Body of pancreas (tissue), 4 donors: Measurements from ENCODE around the gene N4BP2L2. TPM values are rescaled to one million over a fixed set of nuclear protein-coding genes. Genes with fewer than 3 reads are reported as not detected.

Experiments used
- ATAC-seq: fragments of 150-250 bp; one replicate; pipeline ENCODE4 v1.9.1; 2016
- DNase-seq, 4 donors: peaks; one replicate each; pipeline ENCODE4 v3.0.0-alpha.2; 2019
- H3K27ac ChIP-seq, 4 donors: fragments of 200-600 bp; sonication (generic); 1 replicate in 3 of 4; 2 replicates in 1 of 4; pipeline versions ENCODE4 v1.5.1 to v1.6.1; 2016 to 2019; ENCODE audit warnings: mild to moderate bottlenecking in 1 of 4, mixed read lengths in 1 of 4, moderate library complexity in 1 of 4
- H3K27me3 ChIP-seq, 2 donors: fragments of 200-600 bp; sonication (generic); one replicate each; pipeline ENCODE4 v1.6.0; 2016; ENCODE audit warnings: mild to moderate bottlenecking in 1 of 2
- H3K36me3 ChIP-seq, 2 donors: fragments of 200-600 bp; sonication (generic); replicated peaks in 1 of 2; 2 replicates each; pipeline ENCODE4 v1.5.1; 2016; ENCODE audit warnings: low read depth in 2 of 2; ENCODE audit not compliant: insufficient read depth in 1 of 2
- H3K4me1 ChIP-seq: fragments of 200-600 bp; sonication (generic); one replicate; pipeline ENCODE4 v1.6.0; 2016
- H3K4me3 ChIP-seq, 2 donors: fragments of 200-600 bp; sonication (generic); 1 replicate in 1 of 2; 2 replicates in 1 of 2; pipeline ENCODE4 v1.5.1; 2016 to 2019
- H3K9me3 ChIP-seq, 3 donors: fragments of 200-600 bp; sonication (generic); 1 replicate in 2 of 3; 2 replicates in 1 of 3; pipeline ENCODE4 v1.5.1; 2016
- POLR2A ChIP-seq, 3 donors: fragments of 450-650 bp; IDR thresholded peaks; one replicate each; pipeline ENCODE4 v1.6.1; 2016; ENCODE audit warnings: antibody characterized with exemption in 3 of 3, mild to moderate bottlenecking in 2 of 3
- WGBS, 2 donors: methylation state at CpG; one replicate each; pipeline ENCODE4 v1.1.5; 2017; 5-methylcytosine and 5-hydroxymethylcytosine counted together
- intact Hi-C: fragments of 100-400 bp; cut with DNase I; formaldehyde crosslinking; loops from one replicate; pipeline ENCODE4 v1.15.1; 2023
- total RNA-seq, 2 donors: library from RNA; depleted of rRNA; stranded (reverse); fragments of >200 nt; gene quantifications; one replicate each; pipeline ENCODE4 v1.1.0, GENCODE V29; 2016
- TF ChIP-seq, protein P1 (sequence below), 7 experiments: fragments of 450-650 bp in 4 of 7; fragments of 200-600 bp in 3 of 7; sonication (generic) in 3 of 7; IDR thresholded peaks; one replicate each; pipeline ENCODE4 v1.5.1; 2016 to 2019; ENCODE audit warnings: antibody characterized with exemption in 7 of 7

N4BP2L2 gene
- total RNA-seq, 2 donors from 2014 or later, result 120 to 191 TPM

DNA sequence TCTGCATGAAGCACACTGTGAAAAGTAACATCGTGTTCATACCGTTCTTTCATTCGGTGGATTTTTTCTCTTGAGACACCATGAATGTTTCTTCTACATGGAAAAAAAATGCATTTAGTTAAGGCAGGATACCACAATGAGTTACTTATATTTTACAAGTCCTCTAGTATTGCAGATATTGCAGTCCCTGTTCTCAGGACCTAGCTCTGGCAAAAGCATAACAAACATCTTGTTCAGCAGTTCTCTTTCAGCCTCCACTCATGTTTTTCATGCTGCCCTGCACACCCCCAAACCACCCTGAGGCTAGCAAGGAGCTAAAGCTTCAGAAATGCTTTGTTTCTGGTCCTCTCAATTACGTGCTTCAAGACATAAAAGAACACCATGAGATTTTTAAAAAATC lies 135.5 kb downstream of the N4BP2L2 start:
- peaks cover 0 to 1% of the 10 kb centered on the region in 2 donors for H3K36me3 ChIP-seq
- intact Hi-C loops, result no loop called here

DNA sequence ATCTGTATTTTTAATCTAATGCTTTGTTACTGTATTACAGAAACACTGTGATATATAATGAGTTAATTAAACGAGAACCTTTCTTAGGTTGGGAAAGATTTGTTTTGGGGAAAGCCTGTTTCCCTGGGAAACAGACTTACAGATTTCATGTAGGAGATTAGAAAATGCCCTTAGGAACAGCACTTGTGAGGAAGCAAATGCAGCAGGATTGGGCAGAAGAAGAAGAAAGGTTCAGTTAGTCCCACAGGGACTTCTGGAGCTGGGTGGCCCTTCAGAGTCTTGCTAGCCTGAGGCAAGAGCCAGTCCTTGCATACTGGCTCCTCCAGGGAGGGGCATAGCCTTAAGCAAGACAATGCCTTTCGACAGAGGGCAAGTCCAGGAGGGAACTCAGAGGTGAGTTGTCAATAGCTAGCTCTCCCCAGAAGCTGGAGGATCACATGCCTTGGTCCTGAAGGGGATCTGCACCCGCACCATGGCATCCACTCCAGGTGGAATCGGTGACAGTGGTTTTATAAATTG lies 147.4 kb downstream of the N4BP2L2 start:
- intact Hi-C loops, result no loop called here
- Histone ChIP-seq H3K27me3 (no peaks in the 10 kb centered on the region), H3K4me1 (no peaks in the 10 kb centered on the region), H3K9me3 (no peaks in the 10 kb centered on the region), H3K27ac (no peak overlapping the region), H3K4me3 (no peak overlapping the region), H3K36me3 (no peaks in the 10 kb centered on the region)
- DNase-seq, result no peak
- WGBS, 2 donors, result 76 to 79% methylated on average over 3 to 4 of the region's 4 CpGs
- TF ChIP-seq, protein P1, sequence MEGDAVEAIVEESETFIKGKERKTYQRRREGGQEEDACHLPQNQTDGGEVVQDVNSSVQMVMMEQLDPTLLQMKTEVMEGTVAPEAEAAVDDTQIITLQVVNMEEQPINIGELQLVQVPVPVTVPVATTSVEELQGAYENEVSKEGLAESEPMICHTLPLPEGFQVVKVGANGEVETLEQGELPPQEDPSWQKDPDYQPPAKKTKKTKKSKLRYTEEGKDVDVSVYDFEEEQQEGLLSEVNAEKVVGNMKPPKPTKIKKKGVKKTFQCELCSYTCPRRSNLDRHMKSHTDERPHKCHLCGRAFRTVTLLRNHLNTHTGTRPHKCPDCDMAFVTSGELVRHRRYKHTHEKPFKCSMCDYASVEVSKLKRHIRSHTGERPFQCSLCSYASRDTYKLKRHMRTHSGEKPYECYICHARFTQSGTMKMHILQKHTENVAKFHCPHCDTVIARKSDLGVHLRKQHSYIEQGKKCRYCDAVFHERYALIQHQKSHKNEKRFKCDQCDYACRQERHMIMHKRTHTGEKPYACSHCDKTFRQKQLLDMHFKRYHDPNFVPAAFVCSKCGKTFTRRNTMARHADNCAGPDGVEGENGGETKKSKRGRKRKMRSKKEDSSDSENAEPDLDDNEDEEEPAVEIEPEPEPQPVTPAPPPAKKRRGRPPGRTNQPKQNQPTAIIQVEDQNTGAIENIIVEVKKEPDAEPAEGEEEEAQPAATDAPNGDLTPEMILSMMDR (IDR thresholded peaks at IDR 0.05), result no peak
- no peak for TF ChIP-seq POLR2A (IDR thresholded peaks at IDR 0.05)
- no peak for ATAC-seq

More for the DNA sequence above, 135.5 kb downstream of the N4BP2L2 start:
- H3K4me1 ChIP-seq, result no peaks in the 10 kb centered on the region
- WGBS, 2 donors, result 93 to 95% methylated on average over 4 of the region's 4 CpGs
- TF ChIP-seq POLR2A (IDR thresholded peaks at IDR 0.05), result no peak
- TF ChIP-seq, protein P1 (IDR thresholded peaks at IDR 0.05), result no peak
- H3K4me3 ChIP-seq, result no peak overlapping the region
- H3K27me3 ChIP-seq, result no peaks in the 10 kb centered on the region
- H3K9me3 ChIP-seq, result no peaks in the 10 kb centered on the region
- no peak overlapping the region for H3K27ac ChIP-seq
- ATAC-seq (no peak), DNase-seq (no peak)

DNA sequence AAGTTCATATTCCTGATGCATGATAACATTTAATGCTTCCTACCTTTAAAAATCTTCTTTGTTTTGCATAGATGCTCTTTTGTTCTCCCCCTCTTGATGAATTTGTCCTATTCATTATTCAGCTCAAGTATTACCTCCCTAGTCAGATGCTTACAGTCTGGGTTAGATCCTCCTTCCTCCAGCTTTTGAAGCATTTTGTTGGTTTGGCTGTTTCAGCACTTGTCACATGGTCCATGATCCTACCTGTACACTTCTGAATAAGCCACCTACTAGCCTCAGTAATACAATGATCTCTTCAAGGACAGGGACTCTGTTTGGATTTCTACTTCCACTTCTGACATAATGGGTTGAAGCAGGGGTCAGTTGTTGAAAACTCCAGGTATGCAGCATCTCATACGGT lies 148.1 kb downstream of the N4BP2L2 start:
- no peak overlapping the region for H3K27ac ChIP-seq
- ATAC-seq (no peak), DNase-seq (no peak)
- H3K9me3 ChIP-seq, result no peaks in the 10 kb centered on the region
- H3K4me3 ChIP-seq, result no peak overlapping the region
- no peak for TF ChIP-seq POLR2A (IDR thresholded peaks at IDR 0.05)
- TF ChIP-seq, protein P1 (IDR thresholded peaks at IDR 0.05), result no peak
- intact Hi-C loops, result no loop called here
- no peaks in the 10 kb centered on the region for H3K27me3 ChIP-seq
- 80 to 85% methylated on average over 1 of the region's 1 CpG for WGBS, 2 donors
- H3K4me1 ChIP-seq, result no peaks in the 10 kb centered on the region
- H3K36me3 ChIP-seq, result no peaks in the 10 kb centered on the region

DNA sequence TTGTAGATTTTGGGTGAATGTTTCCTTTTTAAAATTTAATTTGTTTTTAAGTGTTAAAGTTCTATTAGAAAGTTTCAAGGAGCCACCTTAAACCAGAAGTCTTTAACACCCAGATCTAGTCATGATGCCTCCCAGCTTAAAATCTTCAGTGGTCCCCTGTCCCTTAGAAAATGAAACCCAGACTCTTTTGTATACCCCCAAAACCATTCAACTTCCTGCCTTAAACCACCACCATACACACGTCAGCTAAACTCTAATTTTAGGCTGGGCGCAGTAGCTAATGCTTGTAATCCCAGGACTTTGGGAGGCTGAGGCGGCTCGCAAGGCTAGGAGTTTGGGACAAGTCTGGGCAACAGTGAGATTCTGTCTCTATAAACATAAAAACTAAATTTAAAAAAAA lies 148.5 kb downstream of the N4BP2L2 start:
- DNase-seq, result no peak
- H3K9me3 ChIP-seq, result no peaks in the 10 kb centered on the region
- H3K4me1 ChIP-seq, result no peaks in the 10 kb centered on the region
- H3K27ac ChIP-seq, result no peak overlapping the region
- H3K36me3 ChIP-seq, result no peaks in the 10 kb centered on the region
- ATAC-seq, result no peak
- H3K4me3 ChIP-seq, result no peak overlapping the region
- TF ChIP-seq POLR2A (IDR thresholded peaks at IDR 0.05), result no peak
- TF ChIP-seq, protein P1 (IDR thresholded peaks at IDR 0.05), result no peak
- H3K27me3 ChIP-seq, result no peaks in the 10 kb centered on the region
- WGBS, 2 donors, result 87 to 92% methylated on average over 4 of the region's 4 CpGs
- intact Hi-C loops, result no loop called here

- Histone ChIP-seq H3K27ac (no peak overlapping the region), H3K4me3 (no peak overlapping the region), H3K4me1 (no peaks in the 10 kb centered on the region), H3K9me3 (no peaks in the 10 kb centered on the region), H3K27me3 (no peaks in the 10 kb centered on the region), H3K36me3 (no peaks in the 10 kb centered on the region)
- intact Hi-C loops, result no loop called here
- no peak for ATAC-seq
- no peak for DNase-seq
- TF ChIP-seq, protein P1 (IDR thresholded peaks at IDR 0.05), result no peak
- no peak for TF ChIP-seq POLR2A (IDR thresholded peaks at IDR 0.05)
These were observed 153.2 kb downstream of the N4BP2L2 start for GRCh38 chr13:32385410-32385809.
